ENCODE measurements around the gene ODC1. TPM values are rescaled to one million over a fixed set of nuclear protein-coding genes. Genes with fewer than 3 reads are reported as not detected.

ODC1 gene
- total RNA-seq, 1 donor from 2014 or later = 119 TPM

GRCh38 chr2:10476723-10477442 is 28.8 kb upstream of the ODC1 start:
- Mint-ChIP-seq H3K4me1 (ENCODE audit: low read depth, unreplicated experiment) (no peaks in the 10 kb centered on the region), H3K9me3 (ENCODE audit: unreplicated experiment) (no peaks in the 10 kb centered on the region), H3K27ac (ENCODE audit: unreplicated experiment) (no peak overlapping the region)

GRCh38 chr2:10475811-10476660 is 27.9 kb upstream of the ODC1 start:
- Histone ChIP-seq H3K9ac (ENCODE audit: low read length) (no peak overlapping the region), H2AFZ (ENCODE audit: low read depth, low read length) (no peak overlapping the region), H3K4me1 (ENCODE audit: insufficient read depth, low read length) (peaks cover 2% of the 10 kb centered on the region), H3K4me2 (ENCODE audit: low read length) (no peak overlapping the region), H3K27me3 (ENCODE audit: insufficient read depth, low read length) (peaks cover 3% of the 10 kb centered on the region), H3K4me3 (ENCODE audit: insufficient read depth, low read depth, low read length) (no peak overlapping the region), H3K9me3 (ENCODE audit: insufficient read depth, low read depth, low read length) (no peaks in the 10 kb centered on the region), H3K79me2 (ENCODE audit: insufficient read depth, low read length) (no peaks in the 10 kb centered on the region), H4K20me1 (ENCODE audit: insufficient read depth, low read length) (no peaks in the 10 kb centered on the region), H3K27ac (ENCODE audit: low read depth, low read length) (no peak overlapping the region), H3K36me3 (ENCODE audit: insufficient read depth, low read length) (no peaks in the 10 kb centered on the region)
- FAIRE-seq (no peak), DNase-seq (ENCODE audit: low read depth) (no peak)
- H3K27ac Mint-ChIP-seq (ENCODE audit: unreplicated experiment) = no peak overlapping the region
- H3K4me3 Mint-ChIP-seq (ENCODE audit: unreplicated experiment) = no peak overlapping the region
- TF ChIP-seq EZH2 (IDR thresholded peaks at IDR 0.05; ENCODE audit: insufficient read depth, low read length) = no peak
- TF ChIP-seq CTCF (IDR thresholded peaks at IDR 0.05; ENCODE audit: insufficient read depth, low read depth, low read length) = no peak
- no peaks in the 10 kb centered on the region for H3K9me3 Mint-ChIP-seq (ENCODE audit: unreplicated experiment)
- no peaks in the 10 kb centered on the region for H3K4me1 Mint-ChIP-seq (ENCODE audit: low read depth, unreplicated experiment)
- H3K27me3 Mint-ChIP-seq (ENCODE audit: low read depth, unreplicated experiment) = peaks cover 41% of the 10 kb centered on the region
- H3K36me3 Mint-ChIP-seq (ENCODE audit: low read depth, unreplicated experiment) = no peaks in the 10 kb centered on the region

More at GRCh38 chr2:10476723-10477442, 28.8 kb upstream of the ODC1 start:
- Histone ChIP-seq H3K4me1 (ENCODE audit: insufficient read depth, low read length) (peaks cover 2% of the 10 kb centered on the region), H3K27ac (ENCODE audit: low read depth, low read length) (no peak overlapping the region), H3K79me2 (ENCODE audit: insufficient read depth, low read length) (no peaks in the 10 kb centered on the region), H3K9ac (ENCODE audit: low read length) (no peak overlapping the region), H4K20me1 (ENCODE audit: insufficient read depth, low read length) (no peaks in the 10 kb centered on the region), H3K4me3 (ENCODE audit: insufficient read depth, low read depth, low read length) (no peak overlapping the region), H3K9me3 (ENCODE audit: insufficient read depth, low read depth, low read length) (no peaks in the 10 kb centered on the region), H3K4me2 (ENCODE audit: low read length) (no peak overlapping the region), H2AFZ (ENCODE audit: low read depth, low read length) (no peak overlapping the region), H3K36me3 (ENCODE audit: insufficient read depth, low read length) (no peaks in the 10 kb centered on the region), H3K27me3 (ENCODE audit: insufficient read depth, low read length) (peaks cover 4% of the 10 kb centered on the region)
- H3K27me3 Mint-ChIP-seq (ENCODE audit: low read depth, unreplicated experiment) = peaks cover 49% of the 10 kb centered on the region
- FAIRE-seq (no peak), DNase-seq (ENCODE audit: low read depth) (no peak)
- no peak overlapping the region for H3K4me3 Mint-ChIP-seq (ENCODE audit: unreplicated experiment)
- H3K36me3 Mint-ChIP-seq (ENCODE audit: low read depth, unreplicated experiment) = no peaks in the 10 kb centered on the region
- TF ChIP-seq EZH2 (IDR thresholded peaks at IDR 0.05; ENCODE audit: insufficient read depth, low read length) (no peak), CTCF (IDR thresholded peaks at IDR 0.05; ENCODE audit: insufficient read depth, low read depth, low read length) (no peak)

Data from astrocyte (in vitro differentiated cells and primary cell).